HG03025 (cell line): ENCODE results near the gene ASGR2.
"Not testable (repeated sequence)": the region's sequence is repeated elsewhere in the genome, so short reads cannot be mapped to it uniquely, and the experiment has no call there.

Experiments used
- ATAC-seq: cut with Tn5 transposase; IDR thresholded peaks from one replicate; pipeline ENCODE4 v1.9.1; 2021; ENCODE audit warnings: mild to moderate bottlenecking, moderate library complexity; ENCODE audit not compliant: unreplicated experiment, low FRiP score

Gene ASGR2

GRCh38 chr17:7101531-7101930 is 13.1 kb downstream of the ASGR2 start:
- no peak for ATAC-seq

GRCh38 chr17:7100641-7101379 is 13.8 kb downstream of the ASGR2 start:
- not testable (repeated sequence) for ATAC-seq

- no peak for ATAC-seq
Observed at GRCh38 chr17:7098802-7099459, 15.7 kb downstream of the ASGR2 start.

GRCh38 chr17:7097940-7098339 is 16.7 kb downstream of the ASGR2 start:
- no peak for ATAC-seq

- no peak for ATAC-seq
Observed at GRCh38 chr17:7095625-7096024, 19.0 kb downstream of the ASGR2 start.

GRCh38 chr17:7094652-7095019 is 20.0 kb downstream of the ASGR2 start:
- ATAC-seq, result no peak

GRCh38 chr17:7091311-7092005 is 23.2 kb downstream of the ASGR2 start:
- not testable (repeated sequence) for ATAC-seq

GRCh38 chr17:7089570-7089969 is 25.1 kb downstream of the ASGR2 start:
- not testable (repeated sequence) for ATAC-seq

- not testable (repeated sequence) for ATAC-seq
Observed at GRCh38 chr17:7088442-7088841, 26.2 kb downstream of the ASGR2 start.

- no peak for ATAC-seq
Observed at GRCh38 chr17:7084088-7084487, 30.5 kb downstream of the ASGR2 start.

- ATAC-seq, result no peak
Observed at GRCh38 chr17:7083592-7083991, 31.0 kb downstream of the ASGR2 start.

- no peak for ATAC-seq
Observed at GRCh38 chr17:7081341-7082062, 33.1 kb downstream of the ASGR2 start.

- ATAC-seq, result no peak
Observed at GRCh38 chr17:7080456-7081041, 34.1 kb downstream of the ASGR2 start.

- no peak for ATAC-seq
Observed at GRCh38 chr17:7079581-7080455, 34.8 kb downstream of the ASGR2 start, which contains the start of gene CLEC10A. CLEC10A (minus strand) TSS chr17:7080251; CDS start chr17:7078812, 1,439 bp downstream.

GRCh38 chr17:7078711-7079110 is 35.9 kb downstream of the ASGR2 start:
- no peak for ATAC-seq

GRCh38 chr17:7077911-7078546 is 36.6 kb downstream of the ASGR2 start:
- ATAC-seq, result no peak

GRCh38 chr17:7074931-7075330 is 39.7 kb downstream of the ASGR2 start:
- ATAC-seq, result no peak

GRCh38 chr17:7072406-7072805 is 42.2 kb downstream of the ASGR2 start:
- no peak for ATAC-seq

- no peak for ATAC-seq
Observed at GRCh38 chr17:7070712-7071111, 43.9 kb downstream of the ASGR2 start.
